ENCODE data around the gene CRYGB.
A peak's percentile ranks its signal among the peaks of the same experiment; 100 is the strongest.
"Not testable (repeated sequence)": the region's sequence is repeated elsewhere in the genome, so short reads cannot be mapped to it uniquely, and the experiment has no call there.

The CRYGB gene

GRCh38 chr2:208117390-208117789, 28.6 kb downstream of the CRYGB start:
- DNase-seq: not testable (repeated sequence)

- DNase-seq: no peak
Observed at GRCh38 chr2:208112969-208113368, 33.0 kb downstream of the CRYGB start.

- not testable (repeated sequence) for DNase-seq
Observed at GRCh38 chr2:208112273-208112745, 33.6 kb downstream of the CRYGB start.

GRCh38 chr2:208103616-208104015, 42.3 kb downstream of the CRYGB start:
- no peak for DNase-seq

- peak in 3 of 51 donors; percentile 2 to 14 (median 9) for DNase-seq
Observed at GRCh38 chr2:208101716-208102631, 44.0 kb downstream of the CRYGB start.

- no peak for DNase-seq
Observed at GRCh38 chr2:208099682-208100470, 46.1 kb downstream of the CRYGB start.

GRCh38 chr2:208098701-208099100, 47.3 kb downstream of the CRYGB start:
- not testable (repeated sequence) for DNase-seq

GRCh38 chr2:208098267-208098666, 47.7 kb downstream of the CRYGB start:
- no peak for DNase-seq

GRCh38 chr2:208097801-208098200, 48.2 kb downstream of the CRYGB start:
- DNase-seq: no peak

GRCh38 chr2:208097313-208097712, 48.6 kb downstream of the CRYGB start:
- no peak for DNase-seq

- no peak for DNase-seq
Observed at GRCh38 chr2:208096080-208096479, 49.9 kb downstream of the CRYGB start.

GRCh38 chr2:208093128-208093527, 52.8 kb downstream of the CRYGB start:
- no peak for DNase-seq

All from hypothalamus (tissue), 51 donors.